ENCODE measurements around the gene KIAA0825. TPM values are rescaled to one million over a fixed set of nuclear protein-coding genes. Genes with fewer than 3 reads are reported as not detected.

The KIAA0825 gene
- total RNA-seq, 4 donors from 2014 or later = 4.7 to 5.8 (median 5.0) TPM

DNA sequence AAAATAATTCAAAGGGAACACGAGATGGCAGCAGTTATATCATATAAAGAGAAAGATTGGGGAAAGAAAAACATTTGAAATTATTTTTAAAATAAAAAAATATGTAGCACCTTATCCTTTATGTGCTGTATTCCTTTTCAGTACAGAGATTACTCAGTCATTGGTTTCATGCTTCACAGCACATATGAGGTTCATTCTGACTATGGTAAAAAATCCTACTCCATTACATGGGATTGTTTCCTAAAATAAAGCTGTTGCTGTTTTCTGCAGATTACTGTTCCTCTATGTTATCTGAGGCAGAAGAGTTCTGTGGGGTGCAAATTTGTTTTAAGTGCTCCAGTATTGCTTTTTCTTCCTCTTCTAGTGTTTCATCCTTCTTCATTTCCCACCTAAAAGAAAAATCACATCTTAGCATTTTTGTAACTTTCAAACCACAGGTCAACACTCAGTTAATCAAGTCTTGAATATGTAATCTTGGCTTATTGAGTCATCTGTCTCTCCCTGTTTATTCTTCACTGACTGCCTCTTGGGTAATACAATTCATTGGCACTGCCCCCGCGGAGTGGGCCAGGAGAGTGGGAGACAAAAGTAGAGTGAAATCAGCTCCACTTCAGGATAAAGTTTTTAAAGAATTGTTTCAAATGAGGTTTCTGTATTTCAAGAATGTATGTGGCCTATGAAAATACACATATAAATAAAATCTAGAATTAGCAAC lies 464.5 kb downstream of the KIAA0825 start:
- no peak for TF ChIP-seq CTCF (IDR thresholded peaks at IDR 0.05; ENCODE audit: low read depth)

DNA sequence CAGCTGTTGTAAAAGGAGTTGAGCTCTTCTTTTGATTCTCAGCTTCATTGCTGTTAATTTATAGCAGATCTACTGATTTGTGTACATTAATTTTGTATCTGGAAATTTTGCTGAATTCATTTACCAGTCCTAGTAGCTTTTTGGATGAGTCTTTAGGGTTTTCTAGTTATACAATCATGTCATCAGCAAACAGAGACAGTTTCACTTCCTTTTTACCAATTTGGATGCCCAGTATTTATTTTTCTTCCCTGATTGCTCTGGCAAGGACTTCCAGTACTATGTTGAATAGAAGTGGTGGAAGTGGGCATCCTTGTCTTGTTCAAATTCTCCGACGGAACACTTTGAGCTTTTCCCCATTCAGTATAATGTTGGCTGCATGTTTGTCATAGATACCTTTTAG lies 478.1 kb downstream of the KIAA0825 start:
- no peak for TF ChIP-seq CTCF (IDR thresholded peaks at IDR 0.05; ENCODE audit: low read depth)

GRCh38 chr5:94130077-94130476 lies 488.3 kb downstream of the KIAA0825 start:
- no peak for TF ChIP-seq CTCF (IDR thresholded peaks at IDR 0.05; ENCODE audit: low read depth)

DNA sequence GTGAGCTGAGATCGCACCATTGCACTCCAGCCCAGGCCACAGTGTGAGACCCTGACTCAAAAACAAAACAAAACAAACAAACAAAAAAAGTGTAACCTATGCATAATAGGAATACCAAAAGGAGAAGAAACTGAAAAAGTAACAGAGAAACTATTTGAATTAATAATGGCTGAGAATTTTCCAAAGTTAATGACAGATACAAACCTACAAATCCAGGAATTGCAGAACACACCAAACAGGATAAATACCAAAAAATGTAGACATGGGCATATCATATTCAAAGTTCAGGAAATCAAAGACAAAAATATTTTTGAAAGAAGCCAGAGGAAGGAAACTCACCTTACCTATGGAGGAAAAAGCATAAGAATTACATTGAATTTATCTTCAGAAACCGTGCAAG lies 493.3 kb downstream of the KIAA0825 start:
- TF ChIP-seq CTCF (IDR thresholded peaks at IDR 0.05; ENCODE audit: low read depth) = no peak

DNA sequence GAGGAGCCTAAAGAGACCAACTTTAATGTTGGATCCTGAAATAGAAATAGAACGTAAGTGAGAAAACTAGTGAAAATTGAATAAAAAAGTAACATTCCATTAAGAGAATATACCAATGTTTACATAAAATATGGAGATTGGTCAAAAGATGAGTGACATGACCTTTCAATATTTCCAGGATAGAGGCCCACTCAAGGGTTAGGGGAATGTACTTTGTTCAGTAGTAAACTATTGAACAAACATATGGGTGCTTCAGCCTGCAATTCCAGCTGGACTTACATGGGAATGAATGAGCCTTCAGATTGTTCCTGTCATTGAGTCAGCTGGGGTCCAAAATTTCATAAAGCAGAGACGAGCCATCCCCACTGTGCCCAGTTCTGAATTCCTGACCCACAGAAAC lies 505.3 kb downstream of the KIAA0825 start:
- TF ChIP-seq CTCF (IDR thresholded peaks at IDR 0.05; ENCODE audit: low read depth) = no peak

- TF ChIP-seq CTCF (IDR thresholded peaks at IDR 0.05; ENCODE audit: low read depth) = no peak
Measured at GRCh38 chr5:94111209-94112004, 507.0 kb downstream of the KIAA0825 start.

- no peak for TF ChIP-seq CTCF (IDR thresholded peaks at IDR 0.05; ENCODE audit: low read depth)
Measured at GRCh38 chr5:94103514-94104245, 514.7 kb downstream of the KIAA0825 start.

Data from subcutaneous adipose tissue (tissue), 4 donors.